ENCODE measurements around the gene UBR3. TPM values are rescaled to one million over a fixed set of nuclear protein-coding genes. Genes with fewer than 3 reads are reported as not detected.
"Not testable (repeated sequence)": the region's sequence is repeated elsewhere in the genome, so short reads cannot be mapped to it uniquely, and the experiment has no call there.

UBR3 gene
- total RNA-seq, 4 donors from 2014 or later: 40.0 to 147 (median 87.7) TPM

GRCh38 chr2:170101789-170102188 lies 274.5 kb downstream of the UBR3 start:
- H3K27me3 ChIP-seq: no peaks in the 10 kb centered on the region
- no peaks in the 10 kb centered on the region for H3K4me1 ChIP-seq
- H3K36me3 ChIP-seq: no peaks in the 10 kb centered on the region
- H3K9me3 ChIP-seq: no peaks in the 10 kb centered on the region
- no peak overlapping the region for H3K27ac ChIP-seq
- no peak for DNase-seq
- intact Hi-C loops (cut with DNase I; ENCODE audit: low total_unique reads): no loop called here
- no peak for TF ChIP-seq POLR2A (IDR thresholded peaks at IDR 0.05)
- TF ChIP-seq CTCF (IDR thresholded peaks at IDR 0.05): no peak
- no peak overlapping the region for H3K4me3 ChIP-seq

- intact Hi-C loops (cut with DNase I; ENCODE audit: low total_unique reads): no loop called here
- no peak overlapping the region for H3K4me3 ChIP-seq
- no peaks in the 10 kb centered on the region for H3K27me3 ChIP-seq
Observed at GRCh38 chr2:170106102-170106840, 279.0 kb downstream of the UBR3 start.

GRCh38 chr2:170113168-170113894 lies 286.1 kb downstream of the UBR3 start:
- H3K27ac ChIP-seq: no peak overlapping the region
- no peak overlapping the region for H3K4me3 ChIP-seq
- no peaks in the 10 kb centered on the region for H3K4me1 ChIP-seq
- intact Hi-C loops (cut with DNase I; ENCODE audit: low total_unique reads): no loop called here
- DNase-seq: no peak
- no peaks in the 10 kb centered on the region for H3K9me3 ChIP-seq
- no peak for TF ChIP-seq CTCF (IDR thresholded peaks at IDR 0.05)
- no peak for TF ChIP-seq POLR2A (IDR thresholded peaks at IDR 0.05)
- H3K36me3 ChIP-seq: no peaks in the 10 kb centered on the region
- no peaks in the 10 kb centered on the region for H3K27me3 ChIP-seq

More at GRCh38 chr2:170106102-170106840, 279.0 kb downstream of the UBR3 start:
- H3K4me1 ChIP-seq: no peaks in the 10 kb centered on the region
- H3K36me3 ChIP-seq: no peaks in the 10 kb centered on the region
- no peaks in the 10 kb centered on the region for H3K9me3 ChIP-seq
- TF ChIP-seq POLR2A (IDR thresholded peaks at IDR 0.05) (no peak), CTCF (IDR thresholded peaks at IDR 0.05) (no peak)
- H3K27ac ChIP-seq: no peak overlapping the region
- DNase-seq: no peak

- Histone ChIP-seq H3K9me3 (no peaks in the 10 kb centered on the region), H3K36me3 (no peaks in the 10 kb centered on the region), H3K4me3 (no peak overlapping the region), H3K4me1 (no peaks in the 10 kb centered on the region), H3K27ac (no peak overlapping the region), H3K27me3 (no peaks in the 10 kb centered on the region)
- no peak for DNase-seq
- no peak for TF ChIP-seq POLR2A (IDR thresholded peaks at IDR 0.05)
- TF ChIP-seq CTCF (IDR thresholded peaks at IDR 0.05): no peak
- intact Hi-C loops (cut with DNase I; ENCODE audit: low total_unique reads): no loop called here
Observed at GRCh38 chr2:170115501-170116229, 288.4 kb downstream of the UBR3 start.

GRCh38 chr2:170118641-170119040 lies 291.4 kb downstream of the UBR3 start:
- Histone ChIP-seq H3K27me3 (no peaks in the 10 kb centered on the region), H3K4me1 (no peaks in the 10 kb centered on the region), H3K36me3 (no peaks in the 10 kb centered on the region), H3K27ac (no peak overlapping the region), H3K9me3 (no peaks in the 10 kb centered on the region), H3K4me3 (no peak overlapping the region)
- DNase-seq: no peak
- intact Hi-C loops (cut with DNase I; ENCODE audit: low total_unique reads): no loop called here
- TF ChIP-seq POLR2A (IDR thresholded peaks at IDR 0.05): no peak
- TF ChIP-seq CTCF (IDR thresholded peaks at IDR 0.05): no peak

GRCh38 chr2:170119326-170119725 lies 292.1 kb downstream of the UBR3 start:
- H3K4me1 ChIP-seq; H3K36me3 ChIP-seq; DNase-seq; H3K4me3 ChIP-seq; intact Hi-C loops (cut with DNase I; ENCODE audit: low total_unique reads); H3K27me3 ChIP-seq; H3K27ac ChIP-seq; H3K9me3 ChIP-seq: not testable (repeated sequence)
